DMS114 treated with DMSO at 0.1 percent for 48 hours (cell line): ENCODE results near the gene RHEB.

Experiments used
- DNase-seq: peaks from one replicate; lab custom pipeline; 2025; ENCODE audit not compliant: unreplicated experiment; lab: John Stamatoyannopoulos, UW

RHEB gene

GRCh38 chr7:151434549-151434948, 85.1 kb downstream of the RHEB start:
- DNase-seq, result no peak

- DNase-seq, result no peak
These were observed 85.8 kb downstream of the RHEB start for GRCh38 chr7:151433721-151434400.

GRCh38 chr7:151432658-151433521, 86.8 kb downstream of the RHEB start:
- DNase-seq, result no peak

GRCh38 chr7:151431768-151432311, 87.9 kb downstream of the RHEB start:
- no peak for DNase-seq

- DNase-seq, result no peak
These were observed 88.4 kb downstream of the RHEB start for GRCh38 chr7:151431281-151431767.

GRCh38 chr7:151430391-151431205, 89.1 kb downstream of the RHEB start:
- DNase-seq, result no peak

- no peak for DNase-seq
These were observed 89.9 kb downstream of the RHEB start for GRCh38 chr7:151429560-151430331.

- no peak for DNase-seq
These were observed 90.5 kb downstream of the RHEB start for GRCh38 chr7:151429237-151429559.

GRCh38 chr7:151428378-151429236, 91.1 kb downstream of the RHEB start:
- no peak for DNase-seq

GRCh38 chr7:151427705-151428377, 91.9 kb downstream of the RHEB start:
- no peak for DNase-seq

GRCh38 chr7:151426904-151427704, 92.6 kb downstream of the RHEB start:
- no peak for DNase-seq

- no peak for DNase-seq
These were observed 93.2 kb downstream of the RHEB start for GRCh38 chr7:151426441-151426903.

- no peak for DNase-seq
These were observed 93.8 kb downstream of the RHEB start for GRCh38 chr7:151425670-151426440.

- DNase-seq, result no peak
These were observed 94.9 kb downstream of the RHEB start for GRCh38 chr7:151424799-151425198.

- no peak for DNase-seq
These were observed 95.8 kb downstream of the RHEB start for GRCh38 chr7:151423936-151424335.

- DNase-seq, result no peak
These were observed 96.5 kb downstream of the RHEB start for GRCh38 chr7:151423226-151423625.

GRCh38 chr7:151422212-151422611, 97.5 kb downstream of the RHEB start:
- no peak for DNase-seq
